H9 (cell line): ENCODE measurements around the gene PKNOX2. TPM values are rescaled to one million over a fixed set of nuclear protein-coding genes. Genes with fewer than 3 reads are reported as not detected.

Experiments used
- DNase-seq: peaks from one replicate; pipeline ENCODE4 v3.0.0-alpha.2; 2017
- H2AFZ ChIP-seq: one replicate; pipeline ENCODE4 v1.6.1; 2013; ENCODE audit warnings: mild to moderate bottlenecking, low read length, control low read depth, moderate library complexity
- H2AK5ac ChIP-seq: 2 replicates; pipeline ENCODE4 v1.6.1; 2013; ENCODE audit warnings: low read length, control low read depth, mixed read lengths; ENCODE audit not compliant: insufficient read length
- H2BK120ac ChIP-seq: one replicate; pipeline ENCODE4 v1.6.1; 2013; ENCODE audit warnings: low read depth, mild to moderate bottlenecking, low read length, control low read depth, inconsistent platforms; ENCODE audit not compliant: poor library complexity, severe bottlenecking
- H2BK12ac ChIP-seq: 2 replicates; pipeline ENCODE4 v1.6.1; 2013; ENCODE audit warnings: low read length, control low read depth, mixed read lengths, low read depth; ENCODE audit not compliant: insufficient read length
- H2BK15ac ChIP-seq: 2 replicates; pipeline ENCODE4 v1.6.1; 2013; ENCODE audit warnings: low read depth, low read length, control low read depth
- H2BK20ac ChIP-seq: one replicate; pipeline ENCODE4 v1.6.1; 2013; ENCODE audit warnings: low read depth, mild to moderate bottlenecking, low read length, control low read depth, inconsistent platforms; ENCODE audit not compliant: poor library complexity, severe bottlenecking
- H2BK5ac ChIP-seq: 2 replicates; pipeline ENCODE4 v1.6.1; 2013; ENCODE audit warnings: low read length, control low read depth, mixed read lengths; ENCODE audit not compliant: insufficient read length
- H3K14ac ChIP-seq: 2 replicates; pipeline ENCODE4 v1.6.1; 2013; ENCODE audit warnings: low read length, control low read depth; ENCODE audit not compliant: insufficient read depth
- H3K18ac ChIP-seq: 2 replicates; pipeline ENCODE4 v1.6.1; 2013; ENCODE audit warnings: low read depth, mild to moderate bottlenecking, mixed read lengths, low read length, control low read depth; ENCODE audit not compliant: insufficient read length
- H3K23ac ChIP-seq: 2 replicates; pipeline ENCODE4 v1.6.1; 2013; ENCODE audit warnings: low read length, control low read depth, mixed read lengths, low read depth; ENCODE audit not compliant: insufficient read length
- H3K23me2 ChIP-seq: 2 replicates; pipeline ENCODE4 v1.6.1; 2013; ENCODE audit warnings: low read depth, mild to moderate bottlenecking, mixed read lengths, low read length, control low read depth; ENCODE audit not compliant: insufficient read length, poor library complexity, severe bottlenecking
- H3K27ac ChIP-seq: 2 replicates; pipeline ENCODE4 v1.5.1; 2013; ENCODE audit warnings: low read length, control low read depth, mixed read lengths, low read depth; ENCODE audit not compliant: insufficient read length
- H3K27me3 ChIP-seq: 2 replicates; pipeline ENCODE4 v1.6.1; 2013; ENCODE audit warnings: low read length, control low read depth, inconsistent platforms; ENCODE audit not compliant: insufficient read depth
- H3K4ac ChIP-seq: 2 replicates; pipeline ENCODE4 v1.6.1; 2013; ENCODE audit warnings: low read depth, mild to moderate bottlenecking, control low read depth, inconsistent platforms, low read length, moderate library complexity
- H3K4me1 ChIP-seq: 2 replicates; pipeline ENCODE4 v1.6.1; 2013; ENCODE audit warnings: low read length, control low read depth, inconsistent platforms; ENCODE audit not compliant: insufficient read depth
- H3K4me2 ChIP-seq: 2 replicates; pipeline ENCODE4 v1.6.1; 2013; ENCODE audit warnings: low read length, control low read depth, mixed read lengths; ENCODE audit not compliant: insufficient read length, insufficient read depth
- H3K56ac ChIP-seq: 2 replicates; pipeline ENCODE4 v1.6.1; 2013; ENCODE audit warnings: low read depth, mild to moderate bottlenecking, mixed read lengths, low read length, control low read depth; ENCODE audit not compliant: insufficient read length
- H3K79me1 ChIP-seq: 2 replicates; pipeline ENCODE4 v1.6.1; 2013; ENCODE audit warnings: low read depth, mild to moderate bottlenecking, moderate library complexity, low read length, control low read depth, inconsistent platforms; ENCODE audit not compliant: insufficient read depth, poor library complexity, severe bottlenecking
- H3K79me2 ChIP-seq: 2 replicates; pipeline ENCODE4 v1.6.1; 2013; ENCODE audit warnings: low read length, control low read depth, inconsistent platforms; ENCODE audit not compliant: insufficient read depth
- H3K9ac ChIP-seq: 2 replicates; pipeline ENCODE4 v1.6.1; 2013; ENCODE audit warnings: low read length, control low read depth, mixed read lengths; ENCODE audit not compliant: insufficient read length; ENCODE audit errors: extremely low read depth
- H3K9me3 ChIP-seq: one replicate; pipeline ENCODE4 v1.6.1; 2013; ENCODE audit warnings: low read depth, low read length, inconsistent platforms; ENCODE audit not compliant: control insufficient read depth
- H3T11ph ChIP-seq: one replicate; pipeline ENCODE4 v1.6.1; 2013; ENCODE audit warnings: mild to moderate bottlenecking, low read length, control low read depth, inconsistent platforms
- H4K20me1 ChIP-seq: one replicate; pipeline ENCODE4 v1.6.1; 2013; ENCODE audit not compliant: control insufficient read depth, insufficient read length, insufficient read depth
- H4K5ac ChIP-seq: 2 replicates; pipeline ENCODE4 v1.6.1; 2013; ENCODE audit warnings: low read depth, mild to moderate bottlenecking, mixed read lengths, low read length, control low read depth; ENCODE audit not compliant: insufficient read length
- H4K8ac ChIP-seq: replicated peaks from 2 replicates; pipeline ENCODE4 v1.6.1; 2013; ENCODE audit warnings: low read length, control low read depth, mixed read lengths, low read depth; ENCODE audit not compliant: insufficient read length
- H4K91ac ChIP-seq: 2 replicates; pipeline ENCODE4 v1.6.1; 2013; ENCODE audit warnings: low read depth, mild to moderate bottlenecking, moderate library complexity, mixed read lengths, low read length, control low read depth; ENCODE audit not compliant: insufficient read length
- H3K27ac Mint-ChIP-seq, 3 experiments: 2 replicates in 2 of 3; 3 replicates in 1 of 3; pipeline ENCODE4 v1.8.0; 2020 to 2021; ENCODE audit warnings: mixed read lengths in 3 of 3, mild to moderate bottlenecking in 1 of 3, moderate library complexity in 1 of 3
- H3K27me3 Mint-ChIP-seq: 2 replicates; pipeline ENCODE4 v1.8.0; 2021; ENCODE audit warnings: low read depth, mild to moderate bottlenecking, moderate library complexity, mixed read lengths
- H3K36me3 Mint-ChIP-seq, 3 experiments: 2 replicates in 2 of 3; 3 replicates in 1 of 3; pipeline ENCODE4 v1.8.0; 2020 to 2021; ENCODE audit warnings: low read depth in 3 of 3, mixed read lengths in 3 of 3; ENCODE audit not compliant: insufficient read depth in 1 of 3
- H3K4me1 Mint-ChIP-seq, 2 experiments: 2 replicates each; pipeline ENCODE4 v1.8.0; 2020; ENCODE audit warnings: mixed read lengths in 2 of 2
- H3K4me3 Mint-ChIP-seq, 2 experiments: 2 replicates in 1 of 2; 3 replicates in 1 of 2; pipeline ENCODE4 v1.8.0; 2020 to 2021; ENCODE audit warnings: mild to moderate bottlenecking in 2 of 2, mixed read lengths in 2 of 2, moderate library complexity in 1 of 2
- H3K9me3 Mint-ChIP-seq, 2 experiments: 2 replicates in 1 of 2; 3 replicates in 1 of 2; pipeline ENCODE4 v1.8.0; 2020; ENCODE audit warnings: mild to moderate bottlenecking in 2 of 2, mixed read lengths in 2 of 2, moderate library complexity in 1 of 2
- CTCF ChIP-seq: fragments of 200-600 bp; sonication (generic); conservative IDR thresholded peaks from 3 replicates; pipeline ENCODE4 v1.8.0; 2021; ENCODE audit warnings: antibody characterized with exemption, mild to moderate bottlenecking
- WGBS: extraction: QIAGEN DNeasy Blood & Tissue Kit; methylation state at CpG from one replicate; pipeline ENCODE4 v1.1.7; 2013; ENCODE audit warnings: missing lambda C conversion rate, low lambda C conversion rate, mixed read lengths; ENCODE audit not compliant: insufficient read length; ENCODE audit errors: extremely low coverage; 5-methylcytosine and 5-hydroxymethylcytosine counted together
- total RNA-seq: library from RNA; stranded (reverse); gene quantifications from 2 replicates; pipeline ENCODE4 v1.2.1, GENCODE V29; 2021

The PKNOX2 gene
- total RNA-seq, 1 experiment from 2014 or later: 1.3 TPM

GRCh38 chr11:125207866-125208425 lies 43.4 kb downstream of the PKNOX2 start:
- Histone ChIP-seq H2BK5ac (no peak overlapping the region), H4K20me1 (no peaks in the 10 kb centered on the region), H2AFZ (no peak overlapping the region), H3K9ac (no peak overlapping the region), H3K4ac (no peak overlapping the region), H3K79me2 (no peaks in the 10 kb centered on the region), H3T11ph (no peak overlapping the region), H3K27ac (no peak overlapping the region), H3K79me1 (no peaks in the 10 kb centered on the region), H2AK5ac (no peak overlapping the region), H2BK120ac (no peak overlapping the region), H2BK15ac (no peak overlapping the region), H4K91ac (no peak overlapping the region), H3K27me3 (no peaks in the 10 kb centered on the region), H4K5ac (no peak overlapping the region), H3K4me1 (peaks cover 5% of the 10 kb centered on the region; the same call in 1 of the 2 replicates), H3K9me3 (no peaks in the 10 kb centered on the region), H3K23ac (no peak overlapping the region), H3K4me2 (no peak overlapping the region), H2BK12ac (no peak overlapping the region), H3K14ac (no peak overlapping the region), H3K18ac (no peak overlapping the region), H3K56ac (no peak overlapping the region), H3K23me2 (no peaks in the 10 kb centered on the region), H4K8ac (no peak overlapping the region), H2BK20ac (no peak overlapping the region)
- Mint-ChIP-seq H3K4me1 (peaks cover 39 to 50% of the 10 kb centered on the region in 2 experiments), H3K4me3 (no peak overlapping the region), H3K27ac (no peak overlapping the region), H3K27me3 (peaks cover 12% of the 10 kb centered on the region), H3K9me3 (no peaks in the 10 kb centered on the region), H3K36me3 (no peaks in the 10 kb centered on the region; a peak in 1 of 7 replicates)
- DNase-seq: no peak
- no peak for TF ChIP-seq CTCF
- WGBS: no CpG with 5 or more reads among the region's 1 CpG
